KMS-11 (cell line): ENCODE measurements around the gene PPWD1.

Experiments used
- H2AFZ ChIP-seq: fragments of 200-600 bp; sonication (generic); 2 replicates; pipeline ENCODE4 v1.6.1; 2016; ENCODE audit warnings: antibody characterized with exemption, mixed run types, low read depth
- H3K27ac ChIP-seq: fragments of 200-600 bp; sonication (generic); 2 replicates; pipeline ENCODE4 v1.6.1; 2016; ENCODE audit warnings: mild to moderate bottlenecking, mixed run types
- H3K27me3 ChIP-seq: fragments of 200-600 bp; sonication (generic); 2 replicates; pipeline ENCODE4 v1.6.1; 2017; ENCODE audit warnings: mild to moderate bottlenecking, low read depth, mixed run types, moderate library complexity; ENCODE audit not compliant: insufficient read depth
- H3K36me3 ChIP-seq: fragments of 200-600 bp; sonication (generic); 2 replicates; pipeline ENCODE4 v1.6.1; 2017; ENCODE audit warnings: mild to moderate bottlenecking, mixed run types; ENCODE audit not compliant: insufficient read depth
- H3K4me1 ChIP-seq: fragments of 200-600 bp; sonication (generic); 2 replicates; pipeline ENCODE4 v1.6.1; 2016; ENCODE audit warnings: mild to moderate bottlenecking, low read depth, mixed run types; ENCODE audit not compliant: poor library complexity, severe bottlenecking
- H3K4me2 ChIP-seq: fragments of 200-600 bp; sonication (generic); 2 replicates; pipeline ENCODE4 v1.7.0; 2016; ENCODE audit warnings: mild to moderate bottlenecking, mixed run types
- H3K4me3 ChIP-seq: fragments of 200-600 bp; sonication (generic); IDR thresholded peaks from 2 replicates; pipeline ENCODE4 v1.6.1; 2017; ENCODE audit warnings: low read depth, low read length, mixed read lengths; ENCODE audit not compliant: insufficient read depth
- H3K79me2 ChIP-seq: fragments of 200-600 bp; sonication (generic); 2 replicates; pipeline ENCODE4 v1.6.1; 2016; ENCODE audit warnings: low read depth, mixed run types; ENCODE audit not compliant: insufficient read depth
- H3K9ac ChIP-seq: fragments of 200-600 bp; sonication (generic); 2 replicates; pipeline ENCODE4 v1.6.1; 2016; ENCODE audit warnings: mild to moderate bottlenecking, mixed run types
- H4K20me1 ChIP-seq: fragments of 200-600 bp; sonication (generic); 2 replicates; pipeline ENCODE4 v1.6.1; 2016; ENCODE audit warnings: mild to moderate bottlenecking, mixed run types; ENCODE audit not compliant: insufficient read depth
- TF ChIP-seq, protein P1 (sequence below): fragments of 200-600 bp; sonication (generic); conservative IDR thresholded peaks from 2 replicates; pipeline ENCODE4 v1.6.1; 2017; ENCODE audit warnings: low read depth, mild to moderate bottlenecking, antibody characterized with exemption, low read length, moderate library complexity, mixed read lengths

The PPWD1 gene

GRCh38 chr5:65624025-65624570, 61.0 kb downstream of the PPWD1 start, which contains the start of gene TRIM23:
TRIM23 (minus strand) TSS chr5:65624333; CDS start chr5:65624274, 59 bp downstream.
- H3K9ac ChIP-seq = peak within 1 kb of the TSS; percentile 78
- H3K4me1 ChIP-seq = peaks cover 31% of the 10 kb centered on the region
- peak within 1 kb of the TSS; percentile 70 for H3K27ac ChIP-seq
- TF ChIP-seq, protein P1, sequence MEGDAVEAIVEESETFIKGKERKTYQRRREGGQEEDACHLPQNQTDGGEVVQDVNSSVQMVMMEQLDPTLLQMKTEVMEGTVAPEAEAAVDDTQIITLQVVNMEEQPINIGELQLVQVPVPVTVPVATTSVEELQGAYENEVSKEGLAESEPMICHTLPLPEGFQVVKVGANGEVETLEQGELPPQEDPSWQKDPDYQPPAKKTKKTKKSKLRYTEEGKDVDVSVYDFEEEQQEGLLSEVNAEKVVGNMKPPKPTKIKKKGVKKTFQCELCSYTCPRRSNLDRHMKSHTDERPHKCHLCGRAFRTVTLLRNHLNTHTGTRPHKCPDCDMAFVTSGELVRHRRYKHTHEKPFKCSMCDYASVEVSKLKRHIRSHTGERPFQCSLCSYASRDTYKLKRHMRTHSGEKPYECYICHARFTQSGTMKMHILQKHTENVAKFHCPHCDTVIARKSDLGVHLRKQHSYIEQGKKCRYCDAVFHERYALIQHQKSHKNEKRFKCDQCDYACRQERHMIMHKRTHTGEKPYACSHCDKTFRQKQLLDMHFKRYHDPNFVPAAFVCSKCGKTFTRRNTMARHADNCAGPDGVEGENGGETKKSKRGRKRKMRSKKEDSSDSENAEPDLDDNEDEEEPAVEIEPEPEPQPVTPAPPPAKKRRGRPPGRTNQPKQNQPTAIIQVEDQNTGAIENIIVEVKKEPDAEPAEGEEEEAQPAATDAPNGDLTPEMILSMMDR = no peak
- H3K36me3 ChIP-seq = no peaks in the 10 kb centered on the region
- no peak within 1 kb of the TSS for H3K4me3 ChIP-seq
- peak within 1 kb of the TSS; percentile 67 for H2AFZ ChIP-seq
- no peaks in the 10 kb centered on the region for H3K27me3 ChIP-seq
- peaks cover 75% of the 10 kb centered on the region for H3K79me2 ChIP-seq
- peak within 1 kb of the TSS; percentile 97 for H3K4me2 ChIP-seq
- no peaks in the 10 kb centered on the region for H4K20me1 ChIP-seq

DNA sequence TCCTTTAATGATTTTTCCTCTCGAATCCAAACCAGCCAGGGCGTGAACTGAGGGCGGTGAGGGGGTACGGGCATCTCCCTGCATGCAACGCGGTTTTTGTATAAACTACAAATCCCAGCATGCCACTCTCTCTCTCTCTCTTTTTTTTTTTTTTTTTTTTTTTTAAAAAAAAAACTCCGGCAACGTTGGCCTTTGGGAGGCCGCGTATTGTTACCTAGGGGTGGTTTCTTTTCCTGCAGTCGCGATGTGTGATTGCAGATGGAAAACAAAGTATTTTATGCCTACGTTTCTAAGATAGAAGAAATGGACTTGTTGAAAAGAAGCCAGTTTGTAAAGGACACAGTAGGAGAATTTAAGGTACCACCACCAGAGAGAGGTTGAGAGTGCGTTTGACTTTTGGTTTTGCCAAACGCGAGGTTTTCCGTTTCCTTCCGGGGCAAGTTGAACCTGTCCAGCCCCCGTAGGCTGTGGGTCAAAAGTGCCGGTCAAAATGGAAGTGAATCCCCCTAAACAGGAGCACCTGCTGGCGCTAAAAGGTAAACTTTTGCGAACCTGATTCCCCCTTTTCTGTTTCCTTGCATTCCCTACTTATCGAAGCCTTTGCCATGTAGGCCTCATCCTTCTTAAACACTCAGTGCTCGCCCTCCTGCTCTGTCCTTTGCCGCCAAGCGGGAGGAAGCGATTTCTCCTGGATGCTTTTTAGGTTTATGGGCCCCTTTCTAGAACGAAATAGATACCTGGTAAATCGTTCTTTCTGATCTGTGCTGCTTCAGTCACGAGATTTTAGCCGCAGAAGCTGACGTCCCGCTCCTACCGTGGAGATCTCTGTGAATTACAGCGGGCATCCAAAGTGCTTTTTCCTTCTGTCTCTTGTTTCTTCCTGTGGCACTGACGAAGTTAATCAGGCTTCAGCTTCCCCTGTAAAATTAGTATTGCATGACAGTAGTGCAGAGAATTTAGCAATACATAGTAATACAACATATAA, 61.8 kb downstream of the PPWD1 start, which contains the start of the genes SHLD3 and TRAPPC13:
Gene SHLD3 (plus strand): TSS at position 457 of the 985 bp plus-strand sequence. CDS start 4,561 bp downstream, outside the sequence.
Gene TRAPPC13 (plus strand): TSS at position 457 of the 985 bp plus-strand sequence. CDS start 34 bp downstream, at position 491.
- TF ChIP-seq, protein P1 = 0 out of 2 replicates have a peak, but pooled peaks have one; percentile 19
- peaks cover 31% of the 10 kb centered on the region for H3K4me1 ChIP-seq
- H3K4me3 ChIP-seq = no peak within 1 kb of the TSS
- H2AFZ ChIP-seq = peak within 1 kb of the TSS; percentile 67
- no peaks in the 10 kb centered on the region for H3K27me3 ChIP-seq
- H3K27ac ChIP-seq = peak within 1 kb of the TSS; percentile 70
- peak within 1 kb of the TSS; percentile 78 for H3K9ac ChIP-seq
- H3K4me2 ChIP-seq = peak within 1 kb of the TSS; percentile 97
- no peaks in the 10 kb centered on the region for H4K20me1 ChIP-seq
- no peaks in the 10 kb centered on the region for H3K36me3 ChIP-seq
- peaks cover 76% of the 10 kb centered on the region for H3K79me2 ChIP-seq

DNA sequence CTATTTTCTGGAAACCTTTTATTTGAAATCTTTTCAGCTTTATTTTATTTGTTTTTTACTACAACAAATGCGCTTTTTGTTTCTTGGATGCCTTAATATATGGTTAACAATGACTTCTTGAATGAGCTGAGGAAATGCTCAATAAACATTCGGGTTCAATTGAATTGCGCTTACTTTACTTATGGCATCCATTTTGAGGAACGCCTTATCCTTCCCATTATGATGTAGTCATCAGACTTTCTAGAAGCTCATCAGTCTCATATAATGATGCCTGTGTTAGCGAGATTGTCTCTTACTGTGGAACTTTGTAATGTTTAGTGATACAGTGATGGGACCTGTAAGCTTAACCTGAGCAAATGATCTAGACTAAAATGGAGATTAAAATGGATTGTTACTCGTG, 62.6 kb downstream of the PPWD1 start:
- Histone ChIP-seq H3K36me3 (no peaks in the 10 kb centered on the region), H3K27me3 (no peaks in the 10 kb centered on the region), H3K4me3 (no peak overlapping the region), H3K9ac (peak overlapping the region; percentile 78), H3K4me2 (peak overlapping the region; percentile 92), H3K79me2 (peaks cover 83% of the 10 kb centered on the region), H3K4me1 (peaks cover 31% of the 10 kb centered on the region), H4K20me1 (no peaks in the 10 kb centered on the region), H3K27ac (peak overlapping the region; percentile 70), H2AFZ (peak overlapping the region; percentile 67; the same call in 1 of the 2 replicates)
- TF ChIP-seq, protein P1 = no peak

- H3K4me1 ChIP-seq = peaks cover 6% of the 10 kb centered on the region
- TF ChIP-seq, protein P1 = no peak
- peaks cover 51% of the 10 kb centered on the region for H3K79me2 ChIP-seq
Measured at GRCh38 chr5:65630981-65631380, 67.9 kb downstream of the PPWD1 start.

More at GRCh38 chr5:65630981-65631380, 67.9 kb downstream of the PPWD1 start:
- no peak overlapping the region for H3K9ac ChIP-seq
- no peak overlapping the region for H2AFZ ChIP-seq
- no peak overlapping the region for H3K27ac ChIP-seq
- no peaks in the 10 kb centered on the region for H3K36me3 ChIP-seq
- H3K4me2 ChIP-seq = no peak overlapping the region
- no peaks in the 10 kb centered on the region for H3K27me3 ChIP-seq
- H3K4me3 ChIP-seq = no peak overlapping the region
- H4K20me1 ChIP-seq = no peaks in the 10 kb centered on the region
